Ovary (tissue), 9 donors: Measurements from ENCODE around the gene ALK. TPM values are rescaled to one million over a fixed set of nuclear protein-coding genes. Genes with fewer than 3 reads are reported as not detected.
"Not testable (repeated sequence)": the region's sequence is repeated elsewhere in the genome, so short reads cannot be mapped to it uniquely, and the experiment has no call there.

Source experiments
- DNase-seq, 5 donors: peaks; one replicate each; pipeline ENCODE4 v3.0.0-alpha.2; 2019 to 2020
- H3K27ac ChIP-seq, 2 donors: fragments of 200-600 bp; one replicate each; pipeline versions ENCODE4 v1.5.1 to v1.8.0; 2019 to 2022
- H3K27me3 ChIP-seq: fragments of 200-600 bp; one replicate; pipeline ENCODE4 v1.8.0; 2022
- H3K36me3 ChIP-seq: fragments of 200-600 bp; sonication (generic); one replicate; pipeline ENCODE4 v1.5.1; 2019
- H3K4me1 ChIP-seq: one replicate; pipeline ENCODE4 v1.8.1; 2013; ENCODE audit warnings: mild to moderate bottlenecking, moderate library complexity; ENCODE audit not compliant: insufficient read depth
- H3K4me3 ChIP-seq: fragments of 200-600 bp; sonication (generic); one replicate; pipeline ENCODE4 v1.5.1; 2017
- H3K9me3 ChIP-seq, 2 donors: fragments of 200-600 bp in 1 of 2; sonication (generic) in 1 of 2; one replicate each; pipeline versions ENCODE4 v1.5.1 to v1.8.1; 2013 to 2019; ENCODE audit warnings: mild to moderate bottlenecking in 1 of 2, moderate library complexity in 1 of 2
- EP300 ChIP-seq: sonication (generic); formaldehyde crosslinking; IDR thresholded peaks from one replicate; pipeline ENCODE4 v1.6.1; 2017; ENCODE audit warnings: antibody characterized with exemption
- POLR2A ChIP-seq: fragments of 450-650 bp; IDR thresholded peaks from one replicate; pipeline ENCODE4 v1.6.1; 2017; ENCODE audit warnings: antibody characterized with exemption, mild to moderate bottlenecking, moderate library complexity
- WGBS, 3 donors: extraction: QIAGEN DNeasy Blood & Tissue Kit in 1 of 3; methylation state at CpG; one replicate each; pipeline versions ENCODE4 v1.1.5 to v1.1.7; 2013 to 2017; 5-methylcytosine and 5-hydroxymethylcytosine counted together
- intact Hi-C, 4 donors: fragments of 100-400 bp; cut with DNase I; formaldehyde crosslinking; loops; one replicate each; pipeline versions ENCODE4 v1.11.0 to v1.15.1; 2022 to 2023
- polyA plus RNA-seq, 2 donors: library from polyadenylated mRNA; stranded (reverse); fragments of 200-250 nt in 1 of 2; fragments of 350-450 nt in 1 of 2; fragmentation: Illumina TruSeq in 1 of 2; extraction: RNeasy Lipid Tissue Mini Kit (QIAGEN cat#74804) in 1 of 2; gene quantifications; one replicate each; pipeline ENCODE4 v1.2.3, GENCODE V29; 2013 to 2014
- total RNA-seq, 7 donors: library from RNA; depleted of rRNA in 2 of 7; stranded (reverse); fragments of >200 nt in 2 of 7; fragmentation: NEBNext Ultra II Directional in 3 of 7; extraction: Animal tissue kit (Norgen Biotek cat#: 25700) in 3 of 7; gene quantifications; one replicate each; pipeline versions ENCODE4 v1.1.0 to v1.2.4, GENCODE V29; 2016 to 2023
- TF ChIP-seq, protein P1 (sequence below), 3 donors: fragments of 450-650 bp in 2 of 3; fragments of 200-600 bp in 1 of 3; IDR thresholded peaks; one replicate each; pipeline versions ENCODE4 v1.5.1 to v1.8.0; 2016 to 2022; ENCODE audit warnings: antibody characterized with exemption in 3 of 3, mild to moderate bottlenecking in 1 of 3
- donor health status: DM: no; HTN: no; CAD: no; lungs with moderate emphysema.
- donor health status: DM: no; HTN: no; CAD: no.
- donor health status: Bipolar disorder and iron deficiency.
- donor health status: DM: yes; HTN: yes; CAD: no.
- donor health status: DM: no; HTN: no; CAD: no.
- donor health status: DM: yes; HTN: yes; CAD: no.

The ALK gene
- total and polyA plus RNA-seq, 9 donors: 0.05 to 1.7 (median 0.23) TPM; not detected in 1

DNA sequence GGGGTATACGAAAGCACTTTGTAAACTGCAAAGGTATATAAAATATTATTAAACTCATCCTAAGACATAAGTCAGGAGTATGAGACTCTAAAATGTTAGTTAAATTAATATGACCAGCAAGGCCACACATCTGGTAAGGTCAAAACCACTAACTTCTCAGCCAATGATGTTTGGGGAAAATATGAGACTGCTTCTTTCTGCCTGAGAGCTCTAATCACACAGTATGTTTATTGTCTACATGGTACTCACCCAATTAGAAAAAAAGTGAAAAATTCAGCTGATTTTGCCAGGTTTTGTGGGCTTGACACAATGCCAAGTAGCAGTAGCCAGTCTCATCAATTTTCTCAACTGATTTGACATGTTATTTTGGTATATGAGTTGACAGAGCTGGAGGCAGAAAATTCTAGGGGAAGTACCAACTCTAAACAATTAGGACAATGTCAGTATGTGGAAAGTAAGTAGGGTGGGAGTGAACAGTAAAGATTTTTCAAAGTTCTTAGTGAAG is 87.3 kb downstream of the ALK start:
- no peaks in the 10 kb centered on the region for H3K4me1 ChIP-seq
- no peak overlapping the region for H3K4me3 ChIP-seq
- H3K9me3 ChIP-seq: peaks cover 0 to 3% of the 10 kb centered on the region in 2 donors
- WGBS, 3 donors: 68 to 81% (median 71%) methylated on average over 1 of the region's 1 CpG
- no peaks in the 10 kb centered on the region for H3K36me3 ChIP-seq
- no peaks in the 10 kb centered on the region for H3K27me3 ChIP-seq
- H3K27ac ChIP-seq: no peak overlapping the region
- intact Hi-C loops: no loop called here
- TF ChIP-seq EP300 (no peak), POLR2A (no peak)
- DNase-seq: no peak

DNA sequence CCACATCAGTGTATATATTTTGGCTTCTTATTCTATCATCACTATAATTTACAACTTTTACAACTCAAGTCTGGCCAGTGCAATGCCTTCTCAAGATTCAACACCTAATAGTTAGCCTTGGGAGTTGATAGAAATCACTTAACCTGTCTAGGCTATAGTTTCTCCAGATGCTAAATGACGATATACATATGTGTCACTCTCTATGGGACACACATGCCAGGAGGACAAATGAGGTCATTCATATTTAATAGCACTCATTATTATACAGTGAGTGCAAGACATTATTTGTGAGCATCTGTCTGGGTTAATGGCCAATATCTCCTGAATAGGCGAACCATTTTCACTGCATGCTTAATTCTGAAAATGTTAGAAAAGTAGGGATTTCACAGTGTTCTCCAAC is 89.8 kb downstream of the ALK start:
- no peak for DNase-seq
- intact Hi-C loops: no loop called here
- WGBS, 3 donors: 90 to 95% (median 91%) methylated on average over 2 of the region's 2 CpGs
- Histone ChIP-seq H3K4me1 (no peaks in the 10 kb centered on the region), H3K4me3 (no peak overlapping the region), H3K27ac (no peak overlapping the region), H3K36me3 (no peaks in the 10 kb centered on the region), H3K27me3 (no peaks in the 10 kb centered on the region), H3K9me3 (no peaks in the 10 kb centered on the region)
- no peak for TF ChIP-seq POLR2A
- TF ChIP-seq EP300: no peak
- TF ChIP-seq, protein P1, sequence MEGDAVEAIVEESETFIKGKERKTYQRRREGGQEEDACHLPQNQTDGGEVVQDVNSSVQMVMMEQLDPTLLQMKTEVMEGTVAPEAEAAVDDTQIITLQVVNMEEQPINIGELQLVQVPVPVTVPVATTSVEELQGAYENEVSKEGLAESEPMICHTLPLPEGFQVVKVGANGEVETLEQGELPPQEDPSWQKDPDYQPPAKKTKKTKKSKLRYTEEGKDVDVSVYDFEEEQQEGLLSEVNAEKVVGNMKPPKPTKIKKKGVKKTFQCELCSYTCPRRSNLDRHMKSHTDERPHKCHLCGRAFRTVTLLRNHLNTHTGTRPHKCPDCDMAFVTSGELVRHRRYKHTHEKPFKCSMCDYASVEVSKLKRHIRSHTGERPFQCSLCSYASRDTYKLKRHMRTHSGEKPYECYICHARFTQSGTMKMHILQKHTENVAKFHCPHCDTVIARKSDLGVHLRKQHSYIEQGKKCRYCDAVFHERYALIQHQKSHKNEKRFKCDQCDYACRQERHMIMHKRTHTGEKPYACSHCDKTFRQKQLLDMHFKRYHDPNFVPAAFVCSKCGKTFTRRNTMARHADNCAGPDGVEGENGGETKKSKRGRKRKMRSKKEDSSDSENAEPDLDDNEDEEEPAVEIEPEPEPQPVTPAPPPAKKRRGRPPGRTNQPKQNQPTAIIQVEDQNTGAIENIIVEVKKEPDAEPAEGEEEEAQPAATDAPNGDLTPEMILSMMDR (IDR thresholded peaks at IDR 0.05): no peak

DNA sequence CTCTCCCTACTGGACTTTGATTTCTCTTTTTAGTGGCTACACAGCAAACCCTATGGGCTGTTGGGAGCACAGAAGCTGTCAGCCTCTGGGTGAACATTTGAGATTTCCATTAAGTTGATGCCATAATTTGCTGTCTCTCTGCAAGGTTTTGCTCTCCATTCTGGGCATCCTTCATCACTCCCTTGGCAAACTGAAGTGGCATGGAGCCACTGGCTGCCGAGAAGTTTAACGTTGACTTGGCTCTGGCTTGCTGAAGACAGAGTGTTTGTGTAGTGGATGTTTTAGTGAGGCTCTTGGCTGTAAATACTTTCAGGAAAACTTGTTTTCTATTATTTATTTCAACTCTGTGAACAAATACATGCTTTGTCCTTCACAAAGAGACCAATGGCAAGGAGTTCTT is 91.5 kb downstream of the ALK start:
- Histone ChIP-seq H3K36me3 (no peaks in the 10 kb centered on the region), H3K4me3 (no peak overlapping the region), H3K27me3 (no peaks in the 10 kb centered on the region), H3K27ac (no peak overlapping the region), H3K4me1 (no peaks in the 10 kb centered on the region), H3K9me3 (no peaks in the 10 kb centered on the region)
- no peak for TF ChIP-seq POLR2A
- no peak for TF ChIP-seq EP300
- TF ChIP-seq, protein P1 (IDR thresholded peaks at IDR 0.05): no peak
- WGBS, 3 donors: 51 to 84% (median 68%) methylated on average over 2 of the region's 2 CpGs
- no peak for DNase-seq
- intact Hi-C loops: no loop called here

DNA sequence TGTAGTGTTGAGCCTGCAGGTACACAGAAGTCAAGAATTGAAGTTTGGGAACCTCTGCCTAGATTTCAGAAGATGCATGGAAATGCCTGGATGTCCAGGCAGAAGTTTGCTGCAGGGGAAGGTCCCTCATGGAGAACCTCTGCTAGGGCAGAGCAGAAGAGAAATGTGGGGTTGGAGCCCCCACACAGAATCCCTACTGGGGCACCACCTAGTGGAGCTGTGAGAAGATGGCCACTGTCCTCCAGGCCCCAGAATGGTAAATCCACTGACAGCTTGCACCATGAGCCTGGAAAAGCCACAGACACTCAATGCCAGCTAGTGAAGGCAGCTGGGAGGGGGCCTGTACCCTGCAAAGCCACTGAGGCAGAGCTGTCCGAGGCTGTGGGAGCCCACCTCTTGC is 97.2 kb downstream of the ALK start:
- H3K36me3 ChIP-seq, H3K27me3 ChIP-seq, H3K27ac ChIP-seq, H3K4me3 ChIP-seq, DNase-seq, intact Hi-C loops, H3K4me1 ChIP-seq, H3K9me3 ChIP-seq: not testable (repeated sequence)
- 50 to 71% (median 68%) methylated on average over 1 of the region's 1 CpG for WGBS, 3 donors

DNA sequence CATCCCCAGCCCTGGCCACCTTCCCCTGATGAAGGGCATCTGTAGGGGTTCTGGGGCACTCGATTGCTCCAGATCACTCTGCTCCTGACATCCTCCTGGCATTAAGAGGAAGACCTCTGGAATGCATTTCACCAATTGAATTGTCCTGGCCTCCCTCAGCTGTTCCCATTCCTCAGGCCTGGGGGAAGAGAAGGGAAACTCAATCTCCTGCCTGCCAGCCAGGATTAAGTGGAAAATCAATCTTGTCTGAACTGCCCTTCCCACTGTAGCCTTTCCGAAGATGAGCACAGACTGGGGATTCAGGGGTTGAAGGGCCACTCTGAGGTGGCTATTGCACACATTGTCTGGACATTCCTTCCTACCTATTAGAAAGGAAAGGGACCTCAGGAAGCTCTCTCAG is 99.8 kb downstream of the ALK start:
- Histone ChIP-seq H3K36me3 (no peaks in the 10 kb centered on the region), H3K9me3 (no peaks in the 10 kb centered on the region), H3K4me3 (no peak overlapping the region), H3K4me1 (peaks cover 5% of the 10 kb centered on the region), H3K27me3 (no peaks in the 10 kb centered on the region), H3K27ac (no peak overlapping the region)
- DNase-seq: no peak
- TF ChIP-seq POLR2A (no peak), EP300 (no peak)
- TF ChIP-seq, protein P1 (IDR thresholded peaks at IDR 0.05): no peak
- intact Hi-C loops: no loop called here
- WGBS, 3 donors: 86 to 89% (median 89%) methylated on average over 2 of the region's 2 CpGs
